RPMI7951 (cell line): ENCODE data around the gene SLC22A14. TPM values are rescaled to one million over a fixed set of nuclear protein-coding genes. Genes with fewer than 3 reads are reported as not detected.
"Not testable (repeated sequence)": the region's sequence is repeated elsewhere in the genome, so short reads cannot be mapped to it uniquely, and the experiment has no call there.

Experiments used
- DNase-seq: peaks from one replicate; pipeline ENCODE4 v3.0.0-alpha.2; 2012; ENCODE audit warnings: low read depth
- total RNA-seq: library from RNA; depleted of rRNA; stranded (reverse); fragments of >200 nt; shearing (Covaris generic); gene quantifications from 2 replicates; pipeline ENCODE4 v1.2.3, GENCODE V29; 2014; rRNA removed

The SLC22A14 gene
- total RNA-seq, result 0.12 and 0.20 TPM in 2 replicates

GRCh38 chr3:38281895-38282686 lies at the start of gene SLC22A14:
TSS of gene SLC22A14 (plus strand) at chr3:38282294. CDS start at chr3:38306027, 23,733 bp downstream.
- no peak for DNase-seq

- no peak for DNase-seq
These were observed 49.4 kb upstream of the SLC22A14 start for GRCh38 chr3:38232701-38233100.

- DNase-seq, result no peak
These were observed 46.6 kb upstream of the SLC22A14 start for GRCh38 chr3:38235466-38235865.

GRCh38 chr3:38238416-38239008 lies 43.6 kb upstream of the SLC22A14 start:
- DNase-seq, result no peak

- DNase-seq, result not testable (repeated sequence)
These were observed 39.3 kb upstream of the SLC22A14 start for GRCh38 chr3:38242812-38243211.

- no peak for DNase-seq
These were observed 36.2 kb upstream of the SLC22A14 start for GRCh38 chr3:38245930-38246329.

- peak; percentile 88 for DNase-seq
These were observed 34.6 kb upstream of the SLC22A14 start for GRCh38 chr3:38247366-38248035.

GRCh38 chr3:38250198-38250597 lies 31.9 kb upstream of the SLC22A14 start:
- no peak for DNase-seq

GRCh38 chr3:38251197-38251596 lies 30.9 kb upstream of the SLC22A14 start:
- no peak for DNase-seq

- DNase-seq, result no peak
These were observed 28.4 kb upstream of the SLC22A14 start for GRCh38 chr3:38253704-38254103.

- no peak for DNase-seq
These were observed 27.2 kb upstream of the SLC22A14 start for GRCh38 chr3:38254872-38255271.

- DNase-seq, result no peak
These were observed 26.5 kb upstream of the SLC22A14 start for GRCh38 chr3:38255627-38256026.

- no peak for DNase-seq
These were observed 24.5 kb upstream of the SLC22A14 start for GRCh38 chr3:38257583-38257982.

GRCh38 chr3:38260474-38260873 lies 21.6 kb upstream of the SLC22A14 start:
- no peak for DNase-seq

- DNase-seq, result no peak
These were observed 17.7 kb upstream of the SLC22A14 start for GRCh38 chr3:38264353-38264771.

GRCh38 chr3:38264779-38265178 lies 17.3 kb upstream of the SLC22A14 start:
- DNase-seq, result no peak

- DNase-seq, result no peak
These were observed 16.3 kb upstream of the SLC22A14 start, which contains the start of gene SLC22A13 for GRCh38 chr3:38265604-38266307. TSS of gene SLC22A13 (plus strand) at chr3:38265812. CDS start at chr3:38265861, 49 bp downstream.

- DNase-seq, result no peak
These were observed 15.3 kb upstream of the SLC22A14 start for GRCh38 chr3:38266810-38267209.

- no peak for DNase-seq
These were observed 14.4 kb upstream of the SLC22A14 start for GRCh38 chr3:38267662-38268061.

- no peak for DNase-seq
These were observed 14.0 kb upstream of the SLC22A14 start for GRCh38 chr3:38268087-38268486.

GRCh38 chr3:38268522-38268921 lies 13.6 kb upstream of the SLC22A14 start:
- no peak for DNase-seq

- no peak for DNase-seq
These were observed 11.5 kb upstream of the SLC22A14 start for GRCh38 chr3:38270606-38271005.
